MCF 10A (cell line): ENCODE results near the gene SH3BP4. TPM values are rescaled to one million over a fixed set of nuclear protein-coding genes. Genes with fewer than 3 reads are reported as not detected.

Source experiments
- BruUV-seq: library from RNA; stranded (reverse); fragments of 400-500 nt; replicated peaks from 2 replicates; lab custom pipeline; 2021; lab: Mats Ljungman, UMichigan
- CTCF ChIA-PET: fragments of 300-600 bp; sonication (Branson Sonifier 250); formaldehyde crosslinking; extraction: SDS; loops from one replicate; lab custom pipeline; 2021; ENCODE audit warnings: antibody characterized with exemption, inconsistent platforms; lab: Yijun Ruan, JAX
- POLR2A ChIA-PET: fragments of 300-600, 350-650 bp; sonication (Branson Sonifier 250); formaldehyde crosslinking; extraction: SDS; loops from one replicate; lab custom pipeline; 2020; ENCODE audit warnings: antibody characterized with exemption, inconsistent platforms; lab: Yijun Ruan, JAX
- DNase-seq: peaks from one replicate; pipeline ENCODE4 v3.0.0-alpha.2; 2018; ENCODE audit not compliant: unreplicated experiment
- H3K27ac Mint-ChIP-seq: one replicate; pipeline ENCODE4 v1.8.0; 2022; ENCODE audit warnings: mild to moderate bottlenecking, low read depth, mixed read lengths; ENCODE audit not compliant: unreplicated experiment
- H3K27me3 Mint-ChIP-seq: one replicate; pipeline ENCODE4 v1.8.0; 2022; ENCODE audit warnings: mixed read lengths; ENCODE audit not compliant: insufficient read depth, unreplicated experiment
- H3K36me3 Mint-ChIP-seq: one replicate; pipeline ENCODE4 v1.8.0; 2022; ENCODE audit warnings: mild to moderate bottlenecking, moderate library complexity, mixed read lengths; ENCODE audit not compliant: insufficient read depth, unreplicated experiment
- H3K4me1 Mint-ChIP-seq: one replicate; pipeline ENCODE4 v1.8.0; 2022; ENCODE audit warnings: mixed read lengths; ENCODE audit not compliant: insufficient read depth, unreplicated experiment
- H3K4me3 Mint-ChIP-seq: one replicate; pipeline ENCODE4 v1.8.0; 2022; ENCODE audit warnings: mild to moderate bottlenecking, moderate library complexity, mixed read lengths; ENCODE audit not compliant: unreplicated experiment
- H3K9me3 Mint-ChIP-seq: one replicate; pipeline ENCODE4 v1.8.0; 2022; ENCODE audit warnings: mixed read lengths; ENCODE audit not compliant: unreplicated experiment
- CTCF ChIP-seq: fragments of 200-600 bp; IDR thresholded peaks from one replicate; pipeline ENCODE4 v1.8.0; 2022; ENCODE audit warnings: antibody characterized with exemption, mild to moderate bottlenecking; ENCODE audit not compliant: unreplicated experiment
- intact Hi-C: fragments of 100-400 bp; cut with micrococcal nuclease; formaldehyde crosslinking; loops from 2 replicates; pipeline ENCODE4 v1.14.1; 2022
- total RNA-seq: library from RNA; stranded (reverse); gene quantifications from 2 replicates; pipeline ENCODE4 v1.2.3, GENCODE V29; 2022

The SH3BP4 gene
- total RNA-seq, 1 experiment from 2014 or later = 59.7 TPM

GRCh38 chr2:234992196-234992595 is 40.4 kb downstream of the SH3BP4 start:
- H3K27me3 Mint-ChIP-seq = no peaks in the 10 kb centered on the region
- no peaks in the 10 kb centered on the region for H3K9me3 Mint-ChIP-seq
- TF ChIP-seq CTCF = no peak
- intact Hi-C loops = no loop called here
- H3K27ac Mint-ChIP-seq = no peak overlapping the region
- H3K4me3 Mint-ChIP-seq = no peak overlapping the region
- DNase-seq = no peak
- ChIA-PET POLR2A (interaction anchor here (0.7 kb wide), 1 partner anchor 26 kb away, joined by 5 read pairs; no protein-coding TSS in a partner anchor), CTCF (no interaction called here)
- peaks cover 50% of the 10 kb centered on the region for H3K4me1 Mint-ChIP-seq
- no TSS peak for BruUV-seq
- peaks cover 22% of the 10 kb centered on the region for H3K36me3 Mint-ChIP-seq

- ChIA-PET POLR2A (interaction anchor here (0.7 kb wide), 1 partner anchor 26 kb away, joined by 5 read pairs; no protein-coding TSS in a partner anchor), CTCF (no interaction called here)
- no peak for DNase-seq
- Mint-ChIP-seq H3K4me3 (no peak overlapping the region), H3K27me3 (no peaks in the 10 kb centered on the region), H3K27ac (no peak overlapping the region), H3K36me3 (peaks cover 24% of the 10 kb centered on the region), H3K9me3 (no peaks in the 10 kb centered on the region), H3K4me1 (peaks cover 47% of the 10 kb centered on the region)
- intact Hi-C loops = no loop called here
- BruUV-seq = no TSS peak
- TF ChIP-seq CTCF = no peak
Observed at GRCh38 chr2:234992624-234993349, 41.0 kb downstream of the SH3BP4 start.

GRCh38 chr2:234993541-234993981 is 41.7 kb downstream of the SH3BP4 start:
- H3K27me3 Mint-ChIP-seq = no peaks in the 10 kb centered on the region
- H3K4me3 Mint-ChIP-seq = no peak overlapping the region
- BruUV-seq = no TSS peak
- intact Hi-C loops = no loop called here
- TF ChIP-seq CTCF = no peak
- H3K36me3 Mint-ChIP-seq = peaks cover 29% of the 10 kb centered on the region
- CTCF ChIA-PET = no interaction called here
- POLR2A ChIA-PET = no interaction called here
- H3K9me3 Mint-ChIP-seq = no peaks in the 10 kb centered on the region
- H3K27ac Mint-ChIP-seq = no peak overlapping the region
- peaks cover 50% of the 10 kb centered on the region for H3K4me1 Mint-ChIP-seq
- no peak for DNase-seq

GRCh38 chr2:234994438-234995321 is 42.9 kb downstream of the SH3BP4 start:
- Mint-ChIP-seq H3K36me3 (peaks cover 39% of the 10 kb centered on the region), H3K4me3 (no peak overlapping the region), H3K9me3 (no peaks in the 10 kb centered on the region), H3K27me3 (no peaks in the 10 kb centered on the region), H3K4me1 (peaks cover 42% of the 10 kb centered on the region), H3K27ac (no peak overlapping the region)
- no peak for TF ChIP-seq CTCF
- POLR2A ChIA-PET = interaction anchor here (0.6 kb wide), 2 partner anchors 22 to 875 kb away, joined by 3 read pairs; no protein-coding TSS in a partner anchor
- BruUV-seq = no TSS peak
- no peak for DNase-seq
- CTCF ChIA-PET = no interaction called here
- intact Hi-C loops = no loop called here
